GM12873 (cell line): Measurements from ENCODE around the gene ATP1B1.

ENCODE experiments used
- CTCF ChIP-seq: IDR thresholded peaks from 2 replicates; pipeline ENCODE4 v1.5.1; 2012; ENCODE audit warnings: low read depth, mild to moderate bottlenecking, moderate library complexity, low read length, control low read depth; ENCODE audit not compliant: insufficient read depth; ENCODE audit errors: missing control alignments

Gene ATP1B1

GRCh38 chr1:169087876-169088275, 18.6 kb upstream of the ATP1B1 start:
- no peak for TF ChIP-seq CTCF

DNA sequence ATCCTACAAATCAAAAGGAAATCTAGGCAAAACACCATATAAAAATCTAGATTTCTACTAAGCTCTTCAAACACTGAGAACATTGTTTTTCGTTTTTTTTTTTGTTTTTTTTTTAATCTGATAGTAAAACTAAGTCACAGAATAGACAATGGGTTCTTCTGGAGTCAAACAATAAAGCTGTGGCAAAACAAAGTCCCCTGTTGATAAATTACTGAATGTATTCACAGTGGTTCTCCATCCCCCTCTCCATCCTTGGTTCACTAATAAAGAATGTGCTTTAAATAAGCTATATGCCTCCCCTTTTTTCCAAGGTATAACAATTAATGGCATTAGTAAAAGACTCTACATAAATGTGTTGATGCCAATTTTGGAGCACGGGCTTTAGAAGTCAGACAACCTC, 16.7 kb upstream of the ATP1B1 start:
- no peak for TF ChIP-seq CTCF

- no peak for TF ChIP-seq CTCF
Observed at GRCh38 chr1:169090308-169090899, 16.1 kb upstream of the ATP1B1 start.

DNA sequence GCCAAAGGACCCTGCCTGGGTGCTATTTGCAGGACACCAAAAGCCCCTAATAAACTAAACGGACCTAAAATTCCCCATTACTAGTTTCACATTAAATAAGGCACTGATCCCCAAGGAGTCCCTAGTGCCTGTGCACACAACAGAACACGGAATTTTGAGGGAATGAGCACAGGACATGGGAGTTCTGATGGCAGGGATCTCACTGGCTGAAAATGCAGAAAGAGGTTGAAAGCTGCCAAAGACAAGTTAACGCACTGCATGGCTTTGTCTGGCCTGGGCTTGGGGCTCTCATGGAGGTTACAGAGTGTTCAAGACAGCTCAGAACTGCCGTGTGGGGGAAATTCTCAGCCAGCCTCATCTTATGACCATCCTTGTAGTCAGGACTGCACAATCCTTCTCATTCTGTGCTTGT, 15.6 kb upstream of the ATP1B1 start:
- TF ChIP-seq CTCF, result no peak

DNA sequence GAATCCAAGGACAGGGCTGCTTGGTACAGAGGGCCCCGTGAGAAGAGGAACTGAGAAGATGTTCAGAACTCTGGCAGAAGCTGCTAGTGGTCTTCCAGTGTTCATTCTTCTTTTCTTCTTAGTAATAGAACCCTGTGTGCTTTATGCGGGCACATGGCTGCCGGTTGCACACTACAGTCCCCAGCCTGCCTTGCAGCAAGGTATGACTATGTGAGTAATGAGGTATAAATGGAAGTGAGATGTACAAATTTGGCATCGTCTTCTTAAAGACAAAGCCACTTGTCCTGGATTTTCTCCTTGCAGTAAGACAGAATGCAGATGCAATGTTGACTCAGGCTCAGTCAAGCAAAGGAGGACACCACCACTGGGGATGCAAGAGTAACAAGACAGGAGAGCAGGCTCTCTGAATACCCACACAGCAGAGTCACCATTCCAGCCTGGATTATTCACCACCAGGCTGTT, 15.0 kb upstream of the ATP1B1 start:
- no peak for TF ChIP-seq CTCF

GRCh38 chr1:169092399-169092798, 14.1 kb upstream of the ATP1B1 start:
- no peak for TF ChIP-seq CTCF

- no peak for TF ChIP-seq CTCF
Observed at GRCh38 chr1:169094897-169095569, 11.5 kb upstream of the ATP1B1 start.
